Fibroblast of lung (primary cell): ENCODE measurements around the gene CYCS. TPM values are rescaled to one million over a fixed set of nuclear protein-coding genes. Genes with fewer than 3 reads are reported as not detected.

Experiments used
- DNase-seq, 2 donors: peaks; one replicate each; pipeline versions ENCODE4 v3.0.0 to v3.0.0-alpha.2; 2010; ENCODE audit warnings: low read depth in 2 of 2
- H2AFZ ChIP-seq: 2 replicates; pipeline ENCODE4 v1.5.1; 2012; ENCODE audit warnings: low read length, control low read depth, inconsistent platforms
- H3K27ac ChIP-seq: 2 replicates; pipeline ENCODE4 v1.5.1; 2011; ENCODE audit warnings: low read length, control low read depth; ENCODE audit not compliant: insufficient read depth
- H3K27me3 ChIP-seq: 2 replicates; pipeline ENCODE4 v1.5.1; 2011; ENCODE audit warnings: mild to moderate bottlenecking, low read length; ENCODE audit not compliant: control insufficient read depth, insufficient read depth
- H3K36me3 ChIP-seq: 2 replicates; pipeline ENCODE4 v1.5.1; 2011; ENCODE audit warnings: low read length; ENCODE audit not compliant: control insufficient read depth, insufficient read depth
- H3K4me1 ChIP-seq: 2 replicates; pipeline ENCODE4 v1.5.1; 2011; ENCODE audit warnings: low read length; ENCODE audit not compliant: control insufficient read depth, insufficient read depth; ENCODE audit errors: extremely low read depth
- H3K4me2 ChIP-seq: 2 replicates; pipeline ENCODE4 v1.5.1; 2011; ENCODE audit warnings: low read length, control low read depth; ENCODE audit not compliant: insufficient read depth; ENCODE audit errors: extremely low read depth
- H3K4me3 ChIP-seq, 4 experiments: fragments of 200-600 bp in 1 of 4; sonication (generic) in 1 of 4; replicated peaks in 1 of 4; 2 replicates each; pipeline ENCODE4 v1.5.1; 2011 to 2016; ENCODE audit warnings: low read length in 4 of 4, low read depth in 3 of 4, mild to moderate bottlenecking in 3 of 4, control low read depth in 2 of 4, inconsistent platforms in 1 of 4, mixed read lengths in 1 of 4; ENCODE audit not compliant: insufficient read depth in 1 of 4; ENCODE audit errors: control extremely low read depth in 1 of 4
- H3K79me2 ChIP-seq: 2 replicates; pipeline ENCODE4 v1.5.1; 2012; ENCODE audit warnings: mild to moderate bottlenecking, low read length, inconsistent platforms; ENCODE audit not compliant: control insufficient read depth, insufficient read depth
- H3K9ac ChIP-seq: 2 replicates; pipeline ENCODE4 v1.5.1; 2011; ENCODE audit warnings: mild to moderate bottlenecking, low read length, control low read depth; ENCODE audit not compliant: insufficient read depth
- H3K9me3 ChIP-seq: 2 replicates; pipeline ENCODE4 v1.5.1; 2012; ENCODE audit warnings: low read depth, low read length; ENCODE audit not compliant: control insufficient read depth, insufficient read depth
- H4K20me1 ChIP-seq: 2 replicates; pipeline ENCODE4 v1.5.1; 2011; ENCODE audit warnings: low read length; ENCODE audit not compliant: control insufficient read depth, insufficient read depth; ENCODE audit errors: extremely low read depth
- EZH2 ChIP-seq: IDR thresholded peaks from 2 replicates; pipeline ENCODE4 v1.5.1; 2012; ENCODE audit warnings: low read length, control low read depth, mild to moderate bottlenecking; ENCODE audit errors: missing control alignments
- polyA plus RNA-seq, 2 donors: library from polyadenylated mRNA; depleted of rRNA in 1 of 2; stranded (reverse) in 1 of 2; unstranded in 1 of 2; fragments of >200 nt; gene quantifications; 2 replicates each; pipeline ENCODE4 v1.2.1, GENCODE V29; 2011 to 2012; ENCODE audit warnings: missing spikeins in 1 of 2
- total RNA-seq: library from RNA; depleted of rRNA; stranded (reverse); fragments of >200 nt; gene quantifications from 2 replicates; pipeline ENCODE4 v1.2.1, GENCODE V29; 2014
- TF ChIP-seq, protein P1 (sequence below), 2 donors: IDR thresholded peaks in 1 of 2; conservative IDR thresholded peaks in 1 of 2; 1 replicate in 1 of 2; 2 replicates in 1 of 2; pipeline ENCODE4 v1.5.1; 2011 to 2012; ENCODE audit warnings: low read length in 2 of 2, control low read depth in 1 of 2, inconsistent platforms in 1 of 2, low read depth in 1 of 2, mild to moderate bottlenecking in 1 of 2

CYCS gene
- total and polyA plus RNA-seq, 2 donors (not counting 1 experiment from before 2014, with no cell fraction given) = 32.7 to 76.5 TPM

DNA sequence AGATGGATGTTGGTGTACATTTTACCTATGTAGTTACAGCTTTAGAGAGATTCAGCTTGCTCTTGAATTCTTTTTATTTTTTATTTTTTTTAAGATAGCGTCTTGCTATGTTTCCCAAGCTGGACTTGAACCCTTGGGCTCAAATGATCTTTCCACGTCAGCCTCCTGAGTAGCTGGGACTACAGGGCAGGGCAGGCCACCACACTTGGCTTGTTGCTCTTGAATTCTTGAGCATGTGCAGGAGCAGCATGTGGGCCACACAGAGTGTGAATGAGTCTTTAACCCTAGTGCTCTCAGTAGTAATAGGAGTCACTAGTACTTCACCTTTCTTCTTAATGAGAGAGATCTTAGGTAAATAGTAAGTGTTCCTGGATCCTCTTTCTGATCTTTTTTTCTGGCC is 26.7 kb upstream of the CYCS start:
- no peaks in the 10 kb centered on the region for H4K20me1 ChIP-seq
- no peaks in the 10 kb centered on the region for H3K9me3 ChIP-seq
- TF ChIP-seq EZH2 = no peak
- TF ChIP-seq, protein P1, sequence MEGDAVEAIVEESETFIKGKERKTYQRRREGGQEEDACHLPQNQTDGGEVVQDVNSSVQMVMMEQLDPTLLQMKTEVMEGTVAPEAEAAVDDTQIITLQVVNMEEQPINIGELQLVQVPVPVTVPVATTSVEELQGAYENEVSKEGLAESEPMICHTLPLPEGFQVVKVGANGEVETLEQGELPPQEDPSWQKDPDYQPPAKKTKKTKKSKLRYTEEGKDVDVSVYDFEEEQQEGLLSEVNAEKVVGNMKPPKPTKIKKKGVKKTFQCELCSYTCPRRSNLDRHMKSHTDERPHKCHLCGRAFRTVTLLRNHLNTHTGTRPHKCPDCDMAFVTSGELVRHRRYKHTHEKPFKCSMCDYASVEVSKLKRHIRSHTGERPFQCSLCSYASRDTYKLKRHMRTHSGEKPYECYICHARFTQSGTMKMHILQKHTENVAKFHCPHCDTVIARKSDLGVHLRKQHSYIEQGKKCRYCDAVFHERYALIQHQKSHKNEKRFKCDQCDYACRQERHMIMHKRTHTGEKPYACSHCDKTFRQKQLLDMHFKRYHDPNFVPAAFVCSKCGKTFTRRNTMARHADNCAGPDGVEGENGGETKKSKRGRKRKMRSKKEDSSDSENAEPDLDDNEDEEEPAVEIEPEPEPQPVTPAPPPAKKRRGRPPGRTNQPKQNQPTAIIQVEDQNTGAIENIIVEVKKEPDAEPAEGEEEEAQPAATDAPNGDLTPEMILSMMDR (conservative IDR thresholded peaks at IDR 0.05 in 1 of 2, IDR thresholded peaks at IDR 0.05 in 1 of 2; ENCODE audit: low read depth in 1 of 2, low read length in 2 of 2) = no peak
- H3K36me3 ChIP-seq = no peaks in the 10 kb centered on the region
- no peak overlapping the region for H3K27ac ChIP-seq
- H3K4me2 ChIP-seq = no peak overlapping the region
- no peaks in the 10 kb centered on the region for H3K4me1 ChIP-seq
- no peak overlapping the region for H3K9ac ChIP-seq
- no peak overlapping the region for H2AFZ ChIP-seq
- no peaks in the 10 kb centered on the region for H3K27me3 ChIP-seq
- H3K79me2 ChIP-seq = no peaks in the 10 kb centered on the region
- DNase-seq = no peak
- no peak overlapping the region for H3K4me3 ChIP-seq

DNA sequence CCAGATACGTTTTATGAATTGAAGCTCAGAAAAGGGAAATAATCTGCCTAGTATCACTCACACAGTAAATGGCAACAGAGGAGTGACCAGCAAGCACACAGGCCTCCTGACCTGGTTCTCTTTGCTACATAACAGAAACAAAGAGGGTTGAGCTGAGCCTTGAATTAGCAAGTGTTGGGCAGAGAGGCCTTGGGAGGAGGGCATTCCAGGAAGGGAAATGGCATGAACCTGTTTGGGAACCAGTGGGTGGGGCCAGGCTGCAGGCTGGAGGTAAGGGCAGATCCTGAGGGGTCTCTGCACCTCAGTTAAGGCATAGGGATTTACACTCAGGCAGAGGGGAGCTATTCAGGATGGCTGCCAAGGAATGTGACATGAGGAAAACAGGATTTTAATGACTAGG is 24.8 kb upstream of the CYCS start:
- no peaks in the 10 kb centered on the region for H3K27me3 ChIP-seq
- H3K36me3 ChIP-seq = no peaks in the 10 kb centered on the region
- no peaks in the 10 kb centered on the region for H4K20me1 ChIP-seq
- H3K9ac ChIP-seq = no peak overlapping the region
- no peaks in the 10 kb centered on the region for H3K4me1 ChIP-seq
- no peak overlapping the region for H2AFZ ChIP-seq
- no peak for DNase-seq
- H3K4me3 ChIP-seq = no peak overlapping the region
- H3K9me3 ChIP-seq = no peaks in the 10 kb centered on the region
- TF ChIP-seq, protein P1 (conservative IDR thresholded peaks at IDR 0.05 in 1 of 2, IDR thresholded peaks at IDR 0.05 in 1 of 2; ENCODE audit: low read depth in 1 of 2, low read length in 2 of 2) = no peak
- no peak for TF ChIP-seq EZH2
- no peak overlapping the region for H3K4me2 ChIP-seq
- H3K27ac ChIP-seq = no peak overlapping the region
- no peaks in the 10 kb centered on the region for H3K79me2 ChIP-seq

DNA sequence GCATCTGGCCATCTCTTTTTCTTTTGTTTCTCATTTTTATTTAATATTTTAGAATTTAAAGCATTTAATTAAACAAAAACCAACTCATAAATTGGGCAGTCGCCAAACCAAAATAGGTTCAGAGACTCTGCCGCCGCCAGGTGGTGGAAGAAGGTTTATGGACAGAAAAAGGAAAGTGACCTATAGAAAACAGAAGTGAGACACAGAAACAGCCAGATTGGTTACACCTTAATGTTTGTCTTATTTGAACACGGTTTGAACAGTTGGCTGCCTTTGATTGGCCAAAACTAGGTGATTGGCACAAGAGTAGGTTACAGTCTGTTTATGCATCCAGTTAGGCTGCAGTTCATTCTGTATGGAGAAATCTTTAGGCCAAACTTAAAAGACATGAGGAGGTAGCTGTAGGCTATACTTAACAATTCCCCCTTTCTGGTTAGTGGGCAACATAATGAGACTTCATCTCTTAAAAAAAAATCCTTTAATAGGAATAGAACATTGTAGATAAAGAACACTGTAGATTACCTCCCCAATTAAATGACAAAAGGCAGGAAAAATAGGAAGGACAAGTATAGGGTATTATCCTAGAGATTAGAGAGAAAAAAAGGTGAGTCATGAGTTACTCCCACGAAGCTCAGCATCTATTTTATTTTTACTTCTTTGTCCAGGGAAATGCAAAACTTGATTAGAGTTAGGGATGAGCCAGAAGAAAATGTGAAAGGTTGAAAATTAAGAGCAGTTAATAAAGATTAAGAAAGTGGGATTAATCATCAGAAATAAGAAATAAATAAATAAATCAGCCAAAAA is 23.9 kb upstream of the CYCS start:
- no peak overlapping the region for H3K4me3 ChIP-seq
- no peak overlapping the region for H2AFZ ChIP-seq
- H3K36me3 ChIP-seq = no peaks in the 10 kb centered on the region
- H3K9me3 ChIP-seq = no peaks in the 10 kb centered on the region
- H3K27me3 ChIP-seq = no peaks in the 10 kb centered on the region
- TF ChIP-seq, protein P1 (conservative IDR thresholded peaks at IDR 0.05 in 1 of 2, IDR thresholded peaks at IDR 0.05 in 1 of 2; ENCODE audit: low read depth in 1 of 2, low read length in 2 of 2) = no peak
- no peak for TF ChIP-seq EZH2
- peak in 1 of 2 donors; percentile 2 for DNase-seq
- no peak overlapping the region for H3K4me2 ChIP-seq
- H3K27ac ChIP-seq = no peak overlapping the region
- no peak overlapping the region for H3K9ac ChIP-seq
- H4K20me1 ChIP-seq = no peaks in the 10 kb centered on the region
- H3K4me1 ChIP-seq = no peaks in the 10 kb centered on the region
- H3K79me2 ChIP-seq = no peaks in the 10 kb centered on the region
